ENCODE measurements around the gene CCDC171. TPM values are rescaled to one million over a fixed set of nuclear protein-coding genes. Genes with fewer than 3 reads are reported as not detected.

The CCDC171 gene
- total RNA-seq, 1 experiment from 2014 or later: 2.6 TPM

- no peak for TF ChIP-seq EZH2phosphoT487 (IDR thresholded peaks at IDR 0.05; ENCODE audit: borderline replicate concordance)
These were observed 69.6 kb downstream of the CCDC171 start (continued) for GRCh38 chr9:15622318-15622971.

DNA sequence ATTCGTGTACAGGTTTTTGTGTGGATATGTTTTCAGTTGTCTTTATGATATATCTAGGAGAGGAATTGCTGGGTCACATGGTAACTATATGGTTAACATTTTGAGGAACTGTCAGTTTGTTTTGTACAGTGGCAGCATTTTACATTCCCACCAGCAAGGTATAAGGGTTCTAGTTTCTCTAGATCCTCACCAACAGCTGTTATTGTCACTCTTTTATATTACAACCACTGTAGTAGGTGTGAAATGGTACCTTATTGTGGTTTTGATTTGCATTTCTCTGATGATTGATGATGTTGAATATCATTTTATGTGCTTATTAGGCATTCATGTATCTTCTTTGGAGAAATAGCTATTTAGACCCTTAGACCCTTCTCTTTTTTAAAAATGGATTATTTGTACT lies 82.9 kb downstream of the CCDC171 start:
- Histone ChIP-seq H2AFZ (ENCODE audit: low read depth, low read length, poor library complexity, severe bottlenecking) (no peak overlapping the region), H3K9ac (ENCODE audit: low read length) (no peak overlapping the region), H3K27ac (ENCODE audit: low read depth, low read length) (no peak overlapping the region), H4K20me1 (ENCODE audit: insufficient read depth) (no peaks in the 10 kb centered on the region), H3K4me1 (ENCODE audit: control insufficient read depth in 1 of 2, insufficient read depth in 2 of 2, low read length in 2 of 2) (no peaks in the 10 kb centered on the region), H3K36me3 (ENCODE audit: control insufficient read depth in 1 of 2, insufficient read depth in 2 of 2, low read length in 2 of 2) (no peaks in the 10 kb centered on the region), H3K9me2 (ENCODE audit: insufficient read depth) (no peaks in the 10 kb centered on the region), H3K9me3 (ENCODE audit: control insufficient read depth in 1 of 2, insufficient read depth in 1 of 2, low read depth in 1 of 2, low read length in 2 of 2) (no peaks in the 10 kb centered on the region), H3K27me3 (ENCODE audit: insufficient read depth, low read length) (no peaks in the 10 kb centered on the region), H3K4me2 (ENCODE audit: low read length) (no peak overlapping the region), H3K4me3 (replicated peaks in 1 of 2; ENCODE audit: low read depth in 1 of 2, low read length in 2 of 2) (no peak overlapping the region), H3K79me2 (ENCODE audit: insufficient read depth, low read length) (no peaks in the 10 kb centered on the region)
- ChIA-PET RAD21 (ENCODE audit: low non-redundant PET in 1 of 2, low total read pairs in 2 of 2, uncharacterized antibody in 2 of 2, unreplicated experiment in 2 of 2) (no interaction called here), CTCF (no interaction called here), POLR2A (no interaction called here)
- BruUV-seq (replicated peaks): no TSS peak
- ATAC-seq: no peak
- TF ChIP-seq CBX3 (IDR thresholded peaks at IDR 0.05; ENCODE audit: low read depth) (no peak), SIN3A (IDR thresholded peaks at IDR 0.05; ENCODE audit: low read depth) (no peak), EZH2 (IDR thresholded peaks at IDR 0.05) (no peak)
- intact Hi-C loops (cut with micrococcal nuclease): no loop called here
- no peak for DNase-seq (ENCODE audit: low read depth, low spot score)

GRCh38 chr9:15640121-15640520 lies 87.3 kb downstream of the CCDC171 start:
- no peak overlapping the region for H3K27ac ChIP-seq (ENCODE audit: low read depth, low read length)
- H3K36me3 ChIP-seq (ENCODE audit: control insufficient read depth in 1 of 2, insufficient read depth in 2 of 2, low read length in 2 of 2): no peaks in the 10 kb centered on the region
- no peak for ATAC-seq
- H3K27me3 ChIP-seq (ENCODE audit: insufficient read depth, low read length): no peaks in the 10 kb centered on the region
- H3K9me2 ChIP-seq (ENCODE audit: insufficient read depth): no peaks in the 10 kb centered on the region
- H3K4me3 ChIP-seq (replicated peaks in 1 of 2; ENCODE audit: low read depth in 1 of 2, low read length in 2 of 2): no peak overlapping the region
- ChIA-PET POLR2A (no interaction called here), CTCF (no interaction called here), RAD21 (ENCODE audit: low non-redundant PET in 1 of 2, low total read pairs in 2 of 2, uncharacterized antibody in 2 of 2, unreplicated experiment in 2 of 2) (no interaction called here)
- no peak overlapping the region for H3K9ac ChIP-seq (ENCODE audit: low read length)
- no peak for DNase-seq (ENCODE audit: low read depth, low spot score)
- TF ChIP-seq ZFX (IDR thresholded peaks at IDR 0.05) (no peak), ATF3 (IDR thresholded peaks at IDR 0.05) (no peak), ZNF274 (IDR thresholded peaks at IDR 0.05; ENCODE audit: low read depth, low read length) (no peak), TCF7L2 (IDR thresholded peaks at IDR 0.05; ENCODE audit: borderline replicate concordance, extremely low read depth, insufficient read depth, insufficient read length) (no peak), YY1 (IDR thresholded peaks at IDR 0.05; ENCODE audit: extremely low read depth, insufficient replicate concordance, low read depth, low read length) (no peak), EZH2phosphoT487 (IDR thresholded peaks at IDR 0.05; ENCODE audit: borderline replicate concordance) (no peak), EGR1 (IDR thresholded peaks at IDR 0.05; ENCODE audit: low read depth) (no peak), SP1 (IDR thresholded peaks at IDR 0.05; ENCODE audit: low read depth) (no peak), SIN3A (IDR thresholded peaks at IDR 0.05; ENCODE audit: low read depth) (no peak), FOSL1 (IDR thresholded peaks at IDR 0.05; ENCODE audit: low read depth) (no peak), POLR2AphosphoS5 (IDR thresholded peaks at IDR 0.05; ENCODE audit: low read depth, low read length) (no peak), CTCF (IDR thresholded peaks at IDR 0.05 in 2 of 3, conservative IDR thresholded peaks at IDR 0.05 in 1 of 3; ENCODE audit: borderline replicate concordance in 1 of 3, insufficient read depth in 1 of 3, low read depth in 2 of 3, low read length in 2 of 3) (no peak), RAD21 (IDR thresholded peaks at IDR 0.05; ENCODE audit: low read depth) (no peak), CEBPB (IDR thresholded peaks at IDR 0.05; ENCODE audit: low read depth) (no peak)
- no peaks in the 10 kb centered on the region for H3K9me3 ChIP-seq (ENCODE audit: control insufficient read depth in 1 of 2, insufficient read depth in 1 of 2, low read depth in 1 of 2, low read length in 2 of 2)
- H3K79me2 ChIP-seq (ENCODE audit: insufficient read depth, low read length): no peaks in the 10 kb centered on the region
- no peaks in the 10 kb centered on the region for H4K20me1 ChIP-seq (ENCODE audit: insufficient read depth)
- H3K4me1 ChIP-seq (ENCODE audit: control insufficient read depth in 1 of 2, insufficient read depth in 2 of 2, low read length in 2 of 2): no peaks in the 10 kb centered on the region
- no peak overlapping the region for H2AFZ ChIP-seq (ENCODE audit: low read depth, low read length, poor library complexity, severe bottlenecking)
- no TSS peak for BruUV-seq (replicated peaks)
- intact Hi-C loops (cut with micrococcal nuclease): no loop called here
- no peak overlapping the region for H3K4me2 ChIP-seq (ENCODE audit: low read length)
